GM18909 (cell line): ENCODE data around the gene KRTAP10-9.
"Not testable (repeated sequence)": the region's sequence is repeated elsewhere in the genome, so short reads cannot be mapped to it uniquely, and the experiment has no call there.

Source experiments
- ATAC-seq: cut with Tn5 transposase; IDR thresholded peaks from one replicate; pipeline ENCODE4 v1.9.1; 2021; ENCODE audit warnings: mild to moderate bottlenecking; ENCODE audit not compliant: unreplicated experiment, poor library complexity

KRTAP10-9 gene

GRCh38 chr21:44637018-44637850 is 10.3 kb downstream of the KRTAP10-9 start, which contains the start of gene KRTAP10-10:
KRTAP10-10 (plus strand) TSS chr21:44637356; CDS start chr21:44637418, 62 bp downstream.
- no peak for ATAC-seq

DNA sequence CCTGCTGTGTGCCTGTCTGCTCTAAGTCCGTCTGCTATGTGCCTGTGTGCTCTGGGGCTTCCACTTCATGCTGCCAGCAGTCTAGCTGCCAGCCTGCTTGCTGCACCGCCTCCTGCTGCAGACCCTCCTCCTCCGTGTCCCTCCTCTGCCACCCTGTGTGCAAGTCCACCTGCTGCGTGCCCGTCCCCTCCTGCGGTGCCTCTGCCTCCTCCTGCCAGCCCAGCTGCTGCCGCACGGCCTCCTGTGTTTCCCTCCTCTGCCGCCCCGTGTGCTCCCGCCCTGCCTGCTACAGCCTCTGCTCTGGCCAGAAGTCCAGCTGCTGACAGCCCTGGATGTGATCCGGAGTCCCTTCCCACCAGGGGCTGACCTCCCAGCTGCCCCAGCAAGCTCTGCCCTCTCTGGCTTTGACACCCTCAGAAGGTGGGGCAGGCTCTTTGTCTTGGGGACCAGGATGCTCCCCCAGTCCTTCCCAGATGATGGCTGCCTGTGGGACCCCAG is 11.0 kb downstream of the KRTAP10-9 start:
- not testable (repeated sequence) for ATAC-seq

DNA sequence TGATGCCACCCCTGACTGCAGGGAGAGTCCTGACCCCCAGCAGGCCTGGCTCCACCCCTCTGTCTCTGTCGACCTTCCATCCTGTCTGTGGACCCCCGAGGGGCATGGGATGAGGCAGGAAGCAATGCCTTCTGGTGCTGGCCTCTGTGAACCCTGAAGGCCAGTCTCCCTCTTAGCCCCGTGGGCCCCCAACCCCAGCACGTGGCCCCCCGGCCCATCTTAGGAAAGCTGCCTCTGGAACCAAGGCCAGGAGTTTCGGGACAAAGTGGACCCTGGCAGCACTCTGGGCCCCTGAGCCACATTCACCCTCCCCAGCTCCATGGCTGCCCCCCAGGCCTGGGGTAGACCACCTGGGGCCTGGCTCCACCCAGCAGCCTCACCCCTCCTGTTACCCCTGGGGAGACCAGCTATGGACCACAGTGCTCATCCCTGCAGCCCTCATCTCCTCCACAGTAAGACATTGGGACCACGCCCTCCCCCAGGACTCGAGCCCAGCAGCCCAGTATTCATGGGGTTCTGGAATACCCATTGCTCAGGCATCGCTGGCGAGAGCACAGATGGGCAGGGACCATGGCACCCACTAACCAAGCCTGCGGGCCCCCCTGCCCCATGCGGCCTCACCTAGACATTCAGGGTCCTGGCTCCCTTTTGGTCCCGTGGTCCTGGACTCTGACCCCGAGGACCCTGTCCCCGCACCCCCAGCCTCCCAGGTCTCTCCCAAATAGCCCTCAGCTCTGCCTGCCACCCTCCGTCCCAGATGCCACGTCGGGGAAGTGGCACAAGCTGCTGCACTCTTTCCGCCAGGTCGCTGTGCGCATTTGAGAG is 11.8 kb downstream of the KRTAP10-9 start:
- ATAC-seq = not testable (repeated sequence)

DNA sequence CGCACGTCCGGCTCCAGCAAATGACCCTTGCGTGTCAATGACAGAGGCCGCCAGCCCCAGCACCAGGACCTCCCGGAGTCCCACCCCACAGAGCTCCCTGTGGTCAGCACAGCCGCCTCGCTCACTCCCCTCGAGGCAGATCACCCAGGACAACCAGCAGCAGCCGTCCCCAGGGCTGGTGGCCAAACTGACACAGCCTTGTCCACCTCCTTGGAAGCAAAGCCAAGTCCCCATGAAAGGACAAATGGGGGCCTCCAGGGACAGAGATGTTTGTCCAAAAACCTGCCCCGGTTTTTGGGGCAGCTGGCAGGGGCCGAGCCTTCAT is 12.4 kb downstream of the KRTAP10-9 start:
- no peak for ATAC-seq

DNA sequence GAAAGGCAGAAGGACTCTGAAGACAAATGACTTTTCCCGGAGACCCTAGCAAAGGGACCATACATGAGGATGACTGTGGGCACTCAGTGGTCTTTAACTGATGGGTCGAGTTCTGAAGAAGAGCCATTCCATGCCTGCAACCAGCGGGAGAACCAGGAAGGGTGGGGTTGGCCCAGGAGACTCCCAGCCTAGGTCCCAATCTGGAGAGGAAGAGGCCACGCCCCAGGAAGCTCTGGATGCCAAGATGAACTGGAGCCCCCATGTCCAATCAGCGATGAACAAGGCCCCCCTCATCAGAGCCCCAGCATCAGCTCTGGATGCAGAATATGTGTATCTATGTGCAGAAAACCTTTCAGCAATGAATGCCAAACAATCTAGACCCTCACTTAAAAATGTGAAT is 13.9 kb downstream of the KRTAP10-9 start:
- no peak for ATAC-seq

- ATAC-seq = no peak
Measured at GRCh38 chr21:44643741-44644310, 16.9 kb downstream of the KRTAP10-9 start.

DNA sequence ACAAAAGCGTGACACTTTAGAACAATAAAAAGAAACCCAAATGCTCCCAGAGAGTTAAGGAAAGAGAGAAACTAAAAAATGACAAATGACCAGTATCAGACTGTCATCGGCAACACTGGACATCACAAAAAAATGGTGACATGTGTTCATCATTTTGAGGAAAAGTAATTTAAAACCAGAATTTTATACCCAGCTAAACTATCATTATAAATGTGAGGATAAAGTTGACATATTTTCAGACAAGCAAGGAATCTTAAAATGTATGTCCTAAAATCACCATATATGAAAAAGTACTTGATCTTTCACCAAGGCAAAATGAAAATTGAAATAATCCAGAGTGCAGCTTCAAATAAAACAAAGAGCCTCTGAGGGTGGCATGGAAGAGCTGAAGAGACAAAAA is 18.0 kb downstream of the KRTAP10-9 start:
- no peak for ATAC-seq

GRCh38 chr21:44646366-44647221 is 19.7 kb downstream of the KRTAP10-9 start, which contains the start of gene KRTAP10-11:
KRTAP10-11 (plus strand) TSS chr21:44646414; CDS start chr21:44646459, 45 bp downstream.
- not testable (repeated sequence) for ATAC-seq

- no peak for ATAC-seq
Measured at GRCh38 chr21:44647222-44647552, 20.3 kb downstream of the KRTAP10-9 start.

DNA sequence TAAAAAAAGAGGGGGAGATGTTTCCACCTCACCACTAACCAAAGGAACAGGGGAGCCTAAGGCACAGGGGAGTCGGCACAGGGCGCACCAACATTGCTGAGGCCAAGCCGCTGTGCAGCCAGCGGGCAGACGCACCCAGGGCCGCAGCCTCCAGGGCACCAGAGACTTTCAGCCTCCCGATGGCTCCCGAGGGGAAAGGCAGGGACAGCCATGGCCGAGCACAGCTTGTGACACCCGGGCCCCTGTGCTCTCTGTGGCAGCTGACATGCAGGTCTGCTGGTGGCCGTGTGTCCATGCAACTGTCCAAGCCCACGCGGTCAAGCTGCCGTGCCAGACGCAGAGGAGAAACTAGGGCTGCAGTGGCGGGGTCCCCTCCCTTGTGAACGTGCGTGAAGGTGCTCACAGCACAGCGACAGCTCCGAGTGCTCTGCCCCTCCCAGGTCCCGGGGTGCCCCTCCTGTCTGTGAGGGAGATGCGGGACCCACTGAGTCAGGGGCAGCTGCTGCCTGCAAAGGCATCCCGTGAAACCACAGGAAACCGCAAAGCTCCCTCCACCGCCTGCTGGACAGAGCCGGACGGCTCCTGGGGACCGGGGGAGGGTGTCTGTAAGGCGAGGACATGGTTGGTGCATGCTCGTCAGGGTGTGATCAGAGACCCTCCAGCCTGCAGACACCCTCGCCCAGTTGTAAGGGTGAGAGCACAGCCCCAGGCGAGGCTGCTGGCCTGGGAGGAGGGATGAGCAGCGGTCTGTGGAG is 21.8 kb downstream of the KRTAP10-9 start:
- ATAC-seq = no peak

DNA sequence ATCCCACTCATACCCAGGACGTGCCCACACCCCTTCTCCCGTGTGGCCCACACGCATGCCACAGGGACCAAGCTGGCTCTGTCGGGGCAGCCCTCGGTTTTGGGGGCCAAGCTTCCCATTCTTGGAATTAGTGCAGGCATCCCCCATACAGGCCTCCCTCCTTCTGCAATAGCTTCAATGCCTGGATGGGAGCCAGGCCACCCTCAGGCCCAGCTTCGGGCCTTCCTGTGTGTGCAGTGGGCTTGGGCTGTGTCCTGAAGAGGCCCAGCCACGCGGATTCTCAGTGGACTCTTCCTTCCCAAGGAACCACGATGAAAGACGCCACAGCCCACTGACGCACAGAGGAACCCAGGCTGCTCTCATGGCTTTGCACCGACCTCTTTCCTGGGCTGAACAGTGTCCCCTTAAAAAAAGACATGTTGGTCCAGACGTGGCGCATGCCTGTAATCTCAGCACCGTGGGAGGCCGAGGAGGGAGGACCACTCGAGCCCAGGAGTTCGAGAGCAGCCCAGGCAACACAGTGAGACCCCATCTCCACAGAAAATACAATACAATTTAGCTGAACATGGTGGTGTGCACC is 22.7 kb downstream of the KRTAP10-9 start:
- ATAC-seq = no peak

GRCh38 chr21:44650265-44650972 is 23.5 kb downstream of the KRTAP10-9 start:
- no peak for ATAC-seq

DNA sequence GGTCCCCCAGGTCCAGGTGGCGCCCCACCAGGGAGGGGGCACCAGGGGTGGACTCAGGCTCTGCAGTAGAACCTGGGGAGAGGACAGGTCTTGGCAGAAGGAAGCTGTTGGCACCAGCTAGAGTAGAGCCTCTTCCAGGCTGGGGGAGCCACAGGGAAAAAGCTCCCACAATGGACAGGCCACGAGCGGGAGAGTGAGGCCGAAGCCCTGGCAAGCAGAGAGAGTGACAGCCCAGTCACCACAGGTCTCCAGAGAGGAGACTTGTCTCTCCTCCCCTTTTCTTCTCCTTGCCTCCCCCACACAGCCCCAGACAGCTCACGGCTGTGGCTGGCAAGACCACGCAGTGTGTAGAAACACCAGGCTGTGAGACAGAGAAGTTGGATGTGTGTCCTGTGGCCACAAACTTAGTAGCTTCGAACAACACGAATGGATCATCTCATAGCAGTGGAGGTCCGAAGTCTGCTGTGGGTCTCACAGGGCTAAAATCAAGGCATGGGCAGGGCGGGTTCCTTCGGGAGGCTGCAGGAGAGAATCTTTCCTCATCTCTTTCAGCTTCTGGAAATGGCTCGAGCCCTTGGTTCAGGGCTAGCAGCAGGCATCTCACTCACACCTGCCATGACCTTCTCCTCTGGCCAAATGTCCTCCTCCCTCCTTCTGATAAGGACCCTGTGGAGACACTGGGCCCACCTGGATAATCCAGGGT is 24.2 kb downstream of the KRTAP10-9 start:
- no peak for ATAC-seq

GRCh38 chr21:44653123-44653522 is 26.2 kb downstream of the KRTAP10-9 start:
- no peak for ATAC-seq

GRCh38 chr21:44653656-44654575 is 27.0 kb downstream of the KRTAP10-9 start:
- ATAC-seq = no peak

DNA sequence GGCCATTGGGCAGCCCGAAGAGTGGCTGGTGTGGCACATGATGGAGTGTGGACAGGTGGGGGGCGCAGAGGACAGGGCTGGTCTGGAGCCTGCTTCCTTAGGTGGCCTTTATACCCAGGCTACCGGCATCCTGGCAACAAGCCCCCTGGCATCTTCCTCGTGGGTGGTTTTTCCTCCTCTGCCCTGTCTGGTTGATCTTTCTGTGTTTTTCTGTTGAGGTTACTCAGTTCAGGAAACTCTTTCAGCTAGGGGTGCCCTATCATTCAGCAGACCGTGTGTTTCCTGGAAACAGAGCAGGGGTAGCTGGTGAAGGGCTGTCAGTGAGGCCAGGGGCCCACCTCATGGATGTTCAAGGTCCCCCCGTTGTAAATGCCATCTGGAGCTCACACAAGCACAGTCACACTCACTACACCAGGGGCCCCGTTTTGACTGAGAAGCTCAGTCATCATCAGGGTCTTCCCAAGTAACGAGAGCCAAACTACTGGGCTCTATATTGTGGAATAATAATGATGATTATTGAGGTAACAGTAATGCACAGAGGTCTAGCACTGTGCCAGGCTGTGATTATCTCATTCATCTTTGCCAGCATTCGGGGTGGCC is 27.8 kb downstream of the KRTAP10-9 start, which contains the start of gene KRTAP12-4:
Gene KRTAP12-4, minus strand, starts transcription at position 84 of the 600 bp plus-strand sequence. Its CDS starts 45 bp downstream, at position 39.
- ATAC-seq = no peak
